H1 (cell line): ENCODE data around the gene ARHGAP42. TPM values are rescaled to one million over a fixed set of nuclear protein-coding genes. Genes with fewer than 3 reads are reported as not detected.

Source experiments
- CTCF ChIA-PET: fragments of 300-600 bp; sonication (Branson Sonifier 250); formaldehyde crosslinking; loops from one replicate; lab custom pipeline; 2021; ENCODE audit not compliant: partially characterized antibody; lab: Charles Lee
- POLR2A ChIA-PET: fragments of 300-600 bp; sonication (Branson Sonifier 250); formaldehyde crosslinking; loops from one replicate; lab custom pipeline; 2021; ENCODE audit warnings: inconsistent platforms; ENCODE audit not compliant: partially characterized antibody; lab: Charles Lee
- DNase-seq, 2 experiments: peaks; one replicate each; pipeline versions ENCODE4 v3.0.0 to v3.0.0-alpha.2; 2010 to 2022; ENCODE audit warnings: low spot score in 2 of 2, low read depth in 1 of 2, mixed read lengths in 1 of 2
- FAIRE-seq: peaks from 2 replicates; lab custom pipeline; 2011; peaks lifted over from hg19 to GRCh38; lab: Jason Lieb, UNC
- H2AFZ ChIP-seq: 2 replicates; pipeline ENCODE4 v1.8.1; 2012; ENCODE audit warnings: low read length, inconsistent platforms
- H2AK5ac ChIP-seq: 2 replicates; pipeline ENCODE4 v1.6.1; 2013; ENCODE audit warnings: low read depth, low read length
- H2BK120ac ChIP-seq: replicated peaks from 2 replicates; pipeline ENCODE3; 2013; ENCODE audit warnings: low read depth, low read length, inconsistent platforms
- H2BK12ac ChIP-seq: 2 replicates; pipeline ENCODE4 v1.6.1; 2013; ENCODE audit warnings: low read depth, low read length
- H2BK15ac ChIP-seq: 2 replicates; pipeline ENCODE4 v1.6.1; 2013; ENCODE audit warnings: low read length
- H2BK20ac ChIP-seq: 2 replicates; pipeline ENCODE4 v1.6.1; 2013; ENCODE audit warnings: low read length
- H2BK5ac ChIP-seq: 2 replicates; pipeline ENCODE4 v1.6.1; 2013; ENCODE audit warnings: low read depth, low read length
- H3K14ac ChIP-seq: 2 replicates; pipeline ENCODE4 v1.6.1; 2013; ENCODE audit warnings: inconsistent platforms; ENCODE audit not compliant: insufficient read length
- H3K18ac ChIP-seq: 2 replicates; pipeline ENCODE4 v1.6.1; 2013; ENCODE audit warnings: low read length; ENCODE audit errors: extremely low read depth
- H3K23ac ChIP-seq: 2 replicates; pipeline ENCODE4 v1.6.1; 2013; ENCODE audit warnings: inconsistent platforms; ENCODE audit not compliant: insufficient read length
- H3K23me2 ChIP-seq: 2 replicates; pipeline ENCODE4 v1.6.1; 2013; ENCODE audit warnings: low read depth, low read length
- H3K27ac ChIP-seq: 2 replicates; pipeline ENCODE4 v1.6.1; 2011; ENCODE audit warnings: low read depth, low read length, inconsistent platforms
- H3K27me3 ChIP-seq, 4 experiments: replicated peaks in 1 of 4; 1 replicate in 1 of 4; 2 replicates in 3 of 4; pipeline versions ENCODE4 v1.6.1 to v1.8.1; 2011 to 2013; ENCODE audit warnings: low read length in 3 of 4, mild to moderate bottlenecking in 3 of 4, inconsistent platforms in 2 of 4, mixed read lengths in 2 of 4, moderate library complexity in 1 of 4; ENCODE audit not compliant: control insufficient read depth in 3 of 4, insufficient read depth in 3 of 4; ENCODE audit errors: extremely low read depth in 1 of 4
- H3K36me3 ChIP-seq, 4 experiments: 2 replicates each; pipeline versions ENCODE4 v1.6.1 to v1.8.1; 2011 to 2013; ENCODE audit warnings: mild to moderate bottlenecking in 4 of 4, low read length in 3 of 4, moderate library complexity in 2 of 4, control low read depth in 1 of 4, inconsistent platforms in 1 of 4; ENCODE audit not compliant: insufficient read depth in 4 of 4, control insufficient read depth in 2 of 4
- H3K4ac ChIP-seq: replicated peaks from 2 replicates; pipeline ENCODE3; 2013; ENCODE audit warnings: low read length, low read depth, mixed read lengths, inconsistent platforms; ENCODE audit not compliant: insufficient read length
- H3K4me1 ChIP-seq, 4 experiments: replicated peaks in 1 of 4; 1 replicate in 1 of 4; 2 replicates in 3 of 4; pipeline versions ENCODE4 v1.6.1 to v1.8.1; 2011 to 2013; ENCODE audit warnings: low read length in 3 of 4, inconsistent platforms in 2 of 4, mixed read lengths in 1 of 4; ENCODE audit not compliant: insufficient read depth in 4 of 4, control insufficient read depth in 3 of 4
- H3K4me2 ChIP-seq, 2 experiments: 2 replicates each; pipeline versions ENCODE4 v1.6.1 to v1.8.1; 2011 to 2013; ENCODE audit warnings: low read depth in 2 of 2, low read length in 2 of 2, control low read depth in 1 of 2, inconsistent platforms in 1 of 2, mild to moderate bottlenecking in 1 of 2; ENCODE audit not compliant: insufficient read depth in 1 of 2
- H3K4me3 ChIP-seq, 4 experiments: fragments of 200-600, 300-600 bp in 1 of 4; sonication (generic), shearing (Covaris generic), sonication (Bioruptor Twin) in 1 of 4; 2 replicates each; pipeline versions ENCODE4 v1.5.1 to v1.8.1; 2011 to 2016; ENCODE audit warnings: low read length in 4 of 4, low read depth in 3 of 4, control low read depth in 2 of 4, inconsistent platforms in 2 of 4, mild to moderate bottlenecking in 2 of 4, mixed read lengths in 1 of 4, moderate library complexity in 1 of 4; ENCODE audit not compliant: insufficient read depth in 2 of 4; ENCODE audit errors: extremely low read depth in 1 of 4
- H3K56ac ChIP-seq: replicated peaks from 2 replicates; pipeline ENCODE3; 2013; ENCODE audit warnings: low read depth, mild to moderate bottlenecking, mixed read lengths, low read length, inconsistent platforms; ENCODE audit not compliant: insufficient read length
- H3K79me1 ChIP-seq: 2 replicates; pipeline ENCODE4 v1.6.1; 2013; ENCODE audit warnings: low read depth, low read length, control low read depth
- H3K79me2 ChIP-seq, 2 experiments: 2 replicates each; pipeline versions ENCODE4 v1.6.1 to v1.8.1; 2012 to 2013; ENCODE audit warnings: low read length in 2 of 2, mild to moderate bottlenecking in 2 of 2, inconsistent platforms in 1 of 2; ENCODE audit not compliant: insufficient read depth in 2 of 2, control insufficient read depth in 1 of 2
- H3K9ac ChIP-seq, 4 experiments: replicated peaks in 1 of 4; 1 replicate in 1 of 4; 2 replicates in 3 of 4; pipeline versions ENCODE4 v1.6.1 to v1.8.1; 2011 to 2013; ENCODE audit warnings: low read depth in 3 of 4, low read length in 3 of 4, control low read depth in 2 of 4, mild to moderate bottlenecking in 2 of 4, moderate library complexity in 2 of 4, inconsistent platforms in 1 of 4; ENCODE audit errors: extremely low read depth in 1 of 4
- H3K9me3 ChIP-seq, 2 experiments: 2 replicates each; pipeline versions ENCODE4 v1.6.1 to v1.8.1; 2012 to 2013; ENCODE audit warnings: mild to moderate bottlenecking in 2 of 2, moderate library complexity in 2 of 2, control low read depth in 1 of 2, inconsistent platforms in 1 of 2, low read depth in 1 of 2, low read length in 1 of 2, mixed read lengths in 1 of 2; ENCODE audit not compliant: insufficient read depth in 2 of 2
- H4K20me1 ChIP-seq, 2 experiments: replicated peaks in 1 of 2; 2 replicates each; pipeline versions ENCODE3 to v1.8.1; 2011 to 2013; ENCODE audit warnings: inconsistent platforms in 2 of 2, low read length in 2 of 2, mild to moderate bottlenecking in 1 of 2; ENCODE audit not compliant: insufficient read depth in 2 of 2, control insufficient read depth in 1 of 2
- H4K5ac ChIP-seq: 2 replicates; pipeline ENCODE4 v1.6.1; 2013; ENCODE audit warnings: low read length, low read depth, mixed read lengths, inconsistent platforms; ENCODE audit not compliant: insufficient read length
- H4K8ac ChIP-seq: 2 replicates; pipeline ENCODE4 v1.8.0; 2013; ENCODE audit warnings: mild to moderate bottlenecking, moderate library complexity, low read length, inconsistent platforms; ENCODE audit not compliant: insufficient read depth; ENCODE audit errors: extremely low read depth
- H4K91ac ChIP-seq: replicated peaks from 2 replicates; pipeline ENCODE3; 2013; ENCODE audit warnings: low read length, mixed read lengths, inconsistent platforms; ENCODE audit not compliant: insufficient read length
- HDAC6 ChIP-seq: IDR thresholded peaks from one replicate; pipeline ENCODE4 v1.7.1; 2012; ENCODE audit warnings: low read depth, mild to moderate bottlenecking, inconsistent platforms, low read length, moderate library complexity
- KDM1A ChIP-seq: fragments of 200-600, 300-600 bp; sonication (generic); IDR thresholded peaks from 2 replicates; pipeline ENCODE4 v1.7.1; 2016; ENCODE audit warnings: mild to moderate bottlenecking, low read length, borderline replicate concordance
- MAFK ChIP-seq: IDR thresholded peaks from 2 replicates; pipeline ENCODE4 v1.6.1; 2012; ENCODE audit warnings: low read depth, mild to moderate bottlenecking, improper control_type of control experiment, low read length
- NANOG ChIP-seq: IDR thresholded peaks from 2 replicates; pipeline ENCODE4 v1.6.1; 2011; ENCODE audit warnings: low read length, low read depth, mild to moderate bottlenecking, inconsistent platforms; ENCODE audit not compliant: insufficient read depth, poor library complexity, severe bottlenecking
- PHF8 ChIP-seq: fragments of 200-600 bp; sonication (generic); conservative IDR thresholded peaks from 2 replicates; pipeline ENCODE4 v1.7.1; 2012; ENCODE audit warnings: low read depth, mild to moderate bottlenecking, inconsistent platforms, low read length, moderate library complexity
- RAD21 ChIP-seq, 2 experiments: IDR thresholded peaks in 1 of 2; conservative IDR thresholded peaks in 1 of 2; 2 replicates each; pipeline ENCODE4 v1.6.1; 2011; ENCODE audit warnings: low read depth in 2 of 2, low read length in 2 of 2, improper control_type of control experiment in 1 of 2, inconsistent platforms in 1 of 2, mild to moderate bottlenecking in 1 of 2, moderate library complexity in 1 of 2
- RFX5 ChIP-seq: IDR thresholded peaks from 2 replicates; pipeline ENCODE4 v1.6.1; 2011; ENCODE audit warnings: low read depth, low read length, improper control_type of control experiment, borderline replicate concordance
- RNF2 ChIP-seq: fragments of 200-900, 300-1000 bp; sonication (generic); IDR thresholded peaks from 2 replicates; pipeline ENCODE4 v1.7.1; 2016; ENCODE audit warnings: borderline replicate concordance, low read depth, mild to moderate bottlenecking, antibody characterized with exemption, low read length; ENCODE audit not compliant: poor library complexity, severe bottlenecking; ENCODE audit errors: missing control alignments
- SP4 ChIP-seq: IDR thresholded peaks from 2 replicates; pipeline ENCODE4 v1.6.1; 2012; ENCODE audit warnings: low read length, inconsistent platforms
- TAF7 ChIP-seq: optimal IDR thresholded peaks from 2 replicates; pipeline ENCODE3; 2011; ENCODE audit warnings: low read depth, mild to moderate bottlenecking, inconsistent platforms, low read length, moderate library complexity, borderline replicate concordance
- TCF12 ChIP-seq: IDR thresholded peaks from 2 replicates; pipeline ENCODE4 v1.6.1; 2011; ENCODE audit warnings: low read depth, mild to moderate bottlenecking, low read length
- TEAD4 ChIP-seq: IDR thresholded peaks from 2 replicates; pipeline ENCODE4 v1.6.1; 2012; ENCODE audit warnings: low read depth, low read length, inconsistent platforms, mixed read lengths
- WGBS, 2 experiments: shearing (Covaris generic) in 1 of 2; methylation state at CpG; one replicate each; pipeline versions ENCODE4 v1.1.6 to v1.1.7; 2013 to 2015; ENCODE audit warnings: low lambda C conversion rate in 2 of 2, mixed read lengths in 2 of 2, inconsistent platforms in 1 of 2, low coverage in 1 of 2, missing lambda C conversion rate in 1 of 2; ENCODE audit not compliant: insufficient replicate concordance in 2 of 2, insufficient coverage in 1 of 2, insufficient read length in 1 of 2; ENCODE audit errors: extremely low coverage in 1 of 2, missing lambda C conversion rate in 1 of 2; 5-methylcytosine and 5-hydroxymethylcytosine counted together
- polyA plus RNA-seq, 7 experiments: library from polyadenylated mRNA; depleted of rRNA in 3 of 7; stranded (reverse) in 5 of 7; unstranded in 2 of 7; fragments of >200 nt in 5 of 7; fragments of 200-250 nt in 2 of 7; gene quantifications; 1 replicate in 5 of 7; 2 replicates in 1 of 7; 4 replicates in 1 of 7; pipeline versions ENCODE4 v1.2.1 to v1.2.3, GENCODE V29; 2011 to 2013; ENCODE audit warnings: missing spikeins in 2 of 7, mixed read lengths in 2 of 7
- total RNA-seq: library from RNA; stranded (reverse); fragmentation: NEBNext Ultra II Directional; extraction: Animal tissue kit (Norgen Biotek cat#: 25700); gene quantifications from 2 replicates; pipeline ENCODE4 v1.2.1, GENCODE V29; 2021

Gene ARHGAP42
- total and polyA plus RNA-seq, 2 of the 8 experiments (the other 6 are each of a cell fraction or from before 2014, with no cell fraction given) = 22.2 to 33.5 TPM

DNA sequence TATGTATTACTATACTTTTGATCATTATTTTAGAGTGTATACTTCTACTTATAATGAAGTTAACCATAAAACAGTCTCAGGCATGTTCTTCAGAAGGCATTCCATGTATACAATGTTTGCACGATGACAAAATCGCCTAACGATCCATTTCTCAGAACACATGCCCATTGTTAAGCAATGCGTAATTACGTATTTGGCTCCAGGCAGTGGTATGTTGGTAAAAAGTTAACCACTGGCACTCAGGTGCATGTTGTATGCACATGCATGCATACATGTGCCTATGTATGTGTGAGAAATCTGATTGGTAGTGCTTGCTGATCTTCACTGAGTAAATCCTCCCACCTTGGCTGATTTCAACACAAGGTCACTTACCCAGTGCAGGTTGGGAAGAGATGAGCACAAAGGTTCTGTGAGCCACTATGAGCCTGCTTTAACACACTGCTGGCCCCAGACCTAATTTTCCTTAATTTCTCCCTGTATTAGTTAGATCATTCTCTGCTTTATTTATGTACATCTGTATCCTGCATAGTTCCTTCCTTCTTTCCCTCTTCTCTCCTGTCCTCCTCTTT lies 164.6 kb downstream of the ARHGAP42 start:
- ChIA-PET CTCF (interaction anchor here (1.0 to 1.5 kb wide), 6 partner anchors 16 to 171 kb away, joined by 3 to 4 read pairs (median 3); no protein-coding TSS in a partner anchor), POLR2A (no interaction called here)
- H3K4me2 ChIP-seq = no peak overlapping the region
- no peak overlapping the region for H4K91ac ChIP-seq
- H3K18ac ChIP-seq = no peak overlapping the region
- H2BK5ac ChIP-seq = no peak overlapping the region
- FAIRE-seq (no peak), DNase-seq (no peak)
- no peak overlapping the region for H4K8ac ChIP-seq
- no peak overlapping the region for H2AK5ac ChIP-seq
- no peak overlapping the region for H3K23ac ChIP-seq
- no peaks in the 10 kb centered on the region; the same call in 1 of the 2 replicates for H3K79me1 ChIP-seq
- H2BK120ac ChIP-seq = no peak overlapping the region
- H3K27me3 ChIP-seq = no peaks in the 10 kb centered on the region
- H2BK12ac ChIP-seq = no peak overlapping the region
- no peaks in the 10 kb centered on the region for H4K20me1 ChIP-seq
- H3K4me3 ChIP-seq = no peak overlapping the region
- H3K36me3 ChIP-seq = no peaks in the 10 kb centered on the region
- H2BK15ac ChIP-seq = no peak overlapping the region
- no peak overlapping the region for H2BK20ac ChIP-seq
- no peak overlapping the region for H2AFZ ChIP-seq
- H3K4me1 ChIP-seq = peaks cover 0 to 7% (median 5%) of the 10 kb centered on the region in 4 experiments; a peak in 3 of 7 replicates
- no peaks in the 10 kb centered on the region for H3K9me3 ChIP-seq
- H3K27ac ChIP-seq = no peak overlapping the region
- H3K4ac ChIP-seq = no peak overlapping the region
- H3K56ac ChIP-seq = no peak overlapping the region
- no peaks in the 10 kb centered on the region for H3K23me2 ChIP-seq
- peaks cover 0 to 27% of the 10 kb centered on the region in 2 experiments; a peak in 2 of 4 replicates for H3K79me2 ChIP-seq
- no peak overlapping the region for H3K14ac ChIP-seq
- no peak overlapping the region for H3K9ac ChIP-seq
- WGBS, 2 experiments = 100% methylated on average over 5 of the region's 5 CpGs; no CpG with 5 or more reads in 1 of the 2 experiments
- H4K5ac ChIP-seq = no peak overlapping the region
- TF ChIP-seq NANOG (no peak), TEAD4 (no peak), PHF8 (no peak), RAD21 (IDR thresholded peaks at IDR 0.05 in 1 of 2, conservative IDR thresholded peaks at IDR 0.05 in 1 of 2; ENCODE audit: low read depth in 2 of 2, low read length in 2 of 2) (no peak), SP4 (no peak), KDM1A (no peak), RFX5 (no peak), TAF7 (no peak), RNF2 (no peak), TCF12 (no peak), MAFK (no peak), HDAC6 (no peak)
